DOHH2 (cell line): ENCODE data around the gene ACTN1.
"Not testable (repeated sequence)": the region's sequence is repeated elsewhere in the genome, so short reads cannot be mapped to it uniquely, and the experiment has no call there.

Experiments
- H3F3A ChIP-seq: fragments of 200-600 bp; sonication (generic), shearing (Covaris generic); 2 replicates; pipeline ENCODE4 v1.6.0; 2016; ENCODE audit warnings: antibody characterized with exemption, mild to moderate bottlenecking; ENCODE audit not compliant: control insufficient read depth, insufficient read depth
- H3K27ac ChIP-seq: fragments of 200-600 bp; sonication (generic); 2 replicates; pipeline ENCODE4 v1.5.1; 2014; ENCODE audit warnings: low read depth, mild to moderate bottlenecking, low read length, moderate library complexity
- H3K27me3 ChIP-seq: fragments of 200-600 bp; sonication (generic); 2 replicates; pipeline ENCODE4 v1.6.1; 2014; ENCODE audit warnings: mild to moderate bottlenecking, low read length, mixed read lengths; ENCODE audit not compliant: control insufficient read depth
- H3K36me3 ChIP-seq: fragments of 200-600 bp; sonication (generic); 2 replicates; pipeline ENCODE4 v1.6.1; 2014; ENCODE audit warnings: mild to moderate bottlenecking, low read length, moderate library complexity, mixed read lengths; ENCODE audit not compliant: control insufficient read depth
- H3K4me1 ChIP-seq: fragments of 200-600 bp; sonication (generic); 2 replicates; pipeline ENCODE4 v1.6.1; 2014; ENCODE audit warnings: mild to moderate bottlenecking, low read length, mixed read lengths; ENCODE audit not compliant: control insufficient read depth
- H3K4me2 ChIP-seq: fragments of 200-600 bp; sonication (generic); 2 replicates; pipeline ENCODE4 v1.6.0; 2014; ENCODE audit warnings: mild to moderate bottlenecking, low read length, moderate library complexity
- H3K4me3 ChIP-seq: fragments of 200-600 bp; sonication (generic); 2 replicates; pipeline ENCODE4 v1.5.1; 2014; ENCODE audit warnings: mild to moderate bottlenecking, low read length, mixed read lengths
- H3K79me2 ChIP-seq: fragments of 200-600 bp; sonication (generic); 2 replicates; pipeline ENCODE4 v1.6.1; 2014; ENCODE audit warnings: mild to moderate bottlenecking, low read length, mixed read lengths; ENCODE audit not compliant: control insufficient read depth
- H3K9me2 ChIP-seq: fragments of 200-600 bp; sonication (generic); replicated peaks from 2 replicates; pipeline ENCODE4 v1.6.1; 2014; ENCODE audit warnings: mild to moderate bottlenecking, low read length, mixed read lengths; ENCODE audit not compliant: control insufficient read depth
- H3K9me3 ChIP-seq: fragments of 200-600 bp; sonication (generic); 2 replicates; pipeline ENCODE4 v1.6.1; 2014; ENCODE audit warnings: antibody characterized with exemption, low read length, mixed read lengths; ENCODE audit not compliant: control insufficient read depth, insufficient read depth
- H4K20me1 ChIP-seq: fragments of 200-600 bp; sonication (generic); 2 replicates; pipeline ENCODE4 v1.6.0; 2014; ENCODE audit warnings: low read depth, mild to moderate bottlenecking, antibody characterized with exemption, low read length, moderate library complexity; ENCODE audit not compliant: control insufficient read depth, insufficient read depth
- EZH2phosphoT487 ChIP-seq: fragments of 200-600 bp; sonication (generic); IDR thresholded peaks from 2 replicates; pipeline ENCODE4 v1.6.1; 2017; ENCODE audit warnings: borderline replicate concordance, mild to moderate bottlenecking, antibody characterized with exemption, low read length, moderate library complexity, mixed read lengths
- TF ChIP-seq, protein P1 (sequence below): fragments of 200-600 bp; sonication (generic); IDR thresholded peaks from one replicate; pipeline ENCODE4 v1.5.1; 2014; ENCODE audit warnings: antibody characterized with exemption, mild to moderate bottlenecking, low read depth, low read length; ENCODE audit not compliant: poor library complexity, severe bottlenecking

Gene ACTN1

GRCh38 chr14:68851078-68851477 is 128.0 kb downstream of the ACTN1 start:
- Histone ChIP-seq H3K4me2 (no peak overlapping the region), H4K20me1 (no peaks in the 10 kb centered on the region), H3K36me3 (no peaks in the 10 kb centered on the region), H3K27me3 (no peaks in the 10 kb centered on the region), H3K4me1 (no peaks in the 10 kb centered on the region), H3K9me3 (no peaks in the 10 kb centered on the region), H3K4me3 (no peak overlapping the region), H3K9me2 (no peaks in the 10 kb centered on the region), H3K79me2 (no peaks in the 10 kb centered on the region), H3F3A (no peaks in the 10 kb centered on the region), H3K27ac (no peak overlapping the region)
- no peak for TF ChIP-seq EZH2phosphoT487
- TF ChIP-seq, protein P1, sequence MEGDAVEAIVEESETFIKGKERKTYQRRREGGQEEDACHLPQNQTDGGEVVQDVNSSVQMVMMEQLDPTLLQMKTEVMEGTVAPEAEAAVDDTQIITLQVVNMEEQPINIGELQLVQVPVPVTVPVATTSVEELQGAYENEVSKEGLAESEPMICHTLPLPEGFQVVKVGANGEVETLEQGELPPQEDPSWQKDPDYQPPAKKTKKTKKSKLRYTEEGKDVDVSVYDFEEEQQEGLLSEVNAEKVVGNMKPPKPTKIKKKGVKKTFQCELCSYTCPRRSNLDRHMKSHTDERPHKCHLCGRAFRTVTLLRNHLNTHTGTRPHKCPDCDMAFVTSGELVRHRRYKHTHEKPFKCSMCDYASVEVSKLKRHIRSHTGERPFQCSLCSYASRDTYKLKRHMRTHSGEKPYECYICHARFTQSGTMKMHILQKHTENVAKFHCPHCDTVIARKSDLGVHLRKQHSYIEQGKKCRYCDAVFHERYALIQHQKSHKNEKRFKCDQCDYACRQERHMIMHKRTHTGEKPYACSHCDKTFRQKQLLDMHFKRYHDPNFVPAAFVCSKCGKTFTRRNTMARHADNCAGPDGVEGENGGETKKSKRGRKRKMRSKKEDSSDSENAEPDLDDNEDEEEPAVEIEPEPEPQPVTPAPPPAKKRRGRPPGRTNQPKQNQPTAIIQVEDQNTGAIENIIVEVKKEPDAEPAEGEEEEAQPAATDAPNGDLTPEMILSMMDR, result no peak

GRCh38 chr14:68849416-68849815 is 129.7 kb downstream of the ACTN1 start:
- H3K27me3 ChIP-seq, result no peaks in the 10 kb centered on the region
- H3K36me3 ChIP-seq, result no peaks in the 10 kb centered on the region
- TF ChIP-seq, protein P1, result no peak
- TF ChIP-seq EZH2phosphoT487, result no peak
- no peak overlapping the region for H3K27ac ChIP-seq
- no peak overlapping the region for H3K4me2 ChIP-seq
- no peaks in the 10 kb centered on the region for H3K79me2 ChIP-seq
- H3K9me2 ChIP-seq, result no peaks in the 10 kb centered on the region
- no peaks in the 10 kb centered on the region for H3K4me1 ChIP-seq
- no peaks in the 10 kb centered on the region for H3F3A ChIP-seq
- H4K20me1 ChIP-seq, result no peaks in the 10 kb centered on the region
- no peaks in the 10 kb centered on the region for H3K9me3 ChIP-seq
- no peak overlapping the region for H3K4me3 ChIP-seq

DNA sequence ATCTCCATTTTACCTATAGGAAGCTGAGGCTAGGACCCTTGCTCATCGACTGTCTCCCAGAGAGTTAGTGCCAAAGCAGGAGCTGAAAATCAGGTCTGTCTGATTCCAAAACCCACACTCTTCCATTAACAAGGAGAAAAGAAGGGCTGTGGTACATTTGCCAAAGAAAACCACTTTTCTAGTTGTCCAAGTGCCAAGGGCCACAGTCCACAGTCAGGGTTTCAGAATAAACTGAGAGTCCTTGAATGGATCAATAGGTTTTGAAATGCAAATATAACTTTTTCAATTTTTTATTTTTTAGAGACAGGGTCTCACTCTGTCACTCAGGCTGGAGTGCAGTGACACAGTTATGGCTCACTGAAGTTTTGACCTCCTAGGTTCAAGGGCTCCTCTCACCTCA is 130.8 kb downstream of the ACTN1 start:
- Histone ChIP-seq H4K20me1 (no peaks in the 10 kb centered on the region), H3K27ac (no peak overlapping the region), H3F3A (no peaks in the 10 kb centered on the region), H3K9me2 (no peaks in the 10 kb centered on the region), H3K4me3 (no peak overlapping the region), H3K9me3 (no peaks in the 10 kb centered on the region), H3K36me3 (no peaks in the 10 kb centered on the region), H3K79me2 (no peaks in the 10 kb centered on the region), H3K27me3 (no peaks in the 10 kb centered on the region), H3K4me1 (peaks cover 7% of the 10 kb centered on the region), H3K4me2 (no peak overlapping the region)
- TF ChIP-seq, protein P1, result no peak
- no peak for TF ChIP-seq EZH2phosphoT487

GRCh38 chr14:68847640-68848039 is 131.5 kb downstream of the ACTN1 start:
- H3K4me3 ChIP-seq, result not testable (repeated sequence)

More at GRCh38 chr14:68847640-68848039, 131.5 kb downstream of the ACTN1 start:
- H3K36me3 ChIP-seq, H3K9me2 ChIP-seq, H3K9me3 ChIP-seq, H3K4me2 ChIP-seq, H4K20me1 ChIP-seq, H3K79me2 ChIP-seq, H3F3A ChIP-seq, H3K27ac ChIP-seq, H3K4me1 ChIP-seq, H3K27me3 ChIP-seq: not testable (repeated sequence)
